Stimulated activated CD4-positive, alpha-beta T cell treated with anti-CD3 and anti-CD28 coated beads, Interleukin-2, amount 100 ng/mL, for 48 hours (primary cell): ENCODE results near the gene GP9.

Experiments used
- DNase-seq, 2 donors: peaks; one replicate each; pipeline ENCODE4 v3.0.0-alpha.2; 2020

Gene GP9

GRCh38 chr3:129060276-129061022, at the start of gene GP9:
Gene GP9, plus strand, starts transcription at chr3:129060779. Its CDS starts 961 bp downstream, at chr3:129061740.
- DNase-seq = no peak

GRCh38 chr3:129013491-129013891, 47.1 kb upstream of the GP9 start:
- no peak for DNase-seq

- DNase-seq = no peak
Measured at GRCh38 chr3:129014148-129014547, 46.4 kb upstream of the GP9 start.

- DNase-seq = no peak
Measured at GRCh38 chr3:129014793-129015345, 45.7 kb upstream of the GP9 start.

GRCh38 chr3:129015388-129016105, 45.0 kb upstream of the GP9 start:
- DNase-seq = peak in 1 of 2 donors; percentile 39

- DNase-seq = peak in 1 of 2 donors; percentile 42
Measured at GRCh38 chr3:129016356-129016719, 44.2 kb upstream of the GP9 start.

- DNase-seq = no peak
Measured at GRCh38 chr3:129016720-129017483, 43.7 kb upstream of the GP9 start.

- DNase-seq = no peak
Measured at GRCh38 chr3:129017484-129017899, 43.1 kb upstream of the GP9 start.

GRCh38 chr3:129018271-129018670, 42.3 kb upstream of the GP9 start:
- DNase-seq = no peak

GRCh38 chr3:129018751-129019150, 41.8 kb upstream of the GP9 start:
- no peak for DNase-seq

- DNase-seq = no peak
Measured at GRCh38 chr3:129019266-129019665, 41.3 kb upstream of the GP9 start.

- DNase-seq = no peak
Measured at GRCh38 chr3:129020691-129021090, 39.9 kb upstream of the GP9 start.

GRCh38 chr3:129021140-129021551, 39.4 kb upstream of the GP9 start:
- no peak for DNase-seq

GRCh38 chr3:129022114-129023007, 38.2 kb upstream of the GP9 start:
- DNase-seq = no peak

- no peak for DNase-seq
Measured at GRCh38 chr3:129023008-129023358, 37.6 kb upstream of the GP9 start.

GRCh38 chr3:129023909-129024308, 36.7 kb upstream of the GP9 start:
- no peak for DNase-seq

GRCh38 chr3:129025108-129025507, 35.5 kb upstream of the GP9 start:
- DNase-seq = no peak

GRCh38 chr3:129025691-129026435, 34.7 kb upstream of the GP9 start:
- DNase-seq = no peak

GRCh38 chr3:129026728-129027543, 33.6 kb upstream of the GP9 start:
- DNase-seq = peak; percentile 81 to 86

GRCh38 chr3:129027544-129027880, 33.1 kb upstream of the GP9 start:
- no peak for DNase-seq

GRCh38 chr3:129028866-129029265, 31.7 kb upstream of the GP9 start:
- DNase-seq = no peak
